A673 (cell line): ENCODE results near the gene TUBG2. TPM values are rescaled to one million over a fixed set of nuclear protein-coding genes. Genes with fewer than 3 reads are reported as not detected.

Experiments
- BruUV-seq: library from RNA; stranded (reverse); fragments of 400-500 nt; replicated peaks from 2 replicates; lab custom pipeline; 2021; lab: Mats Ljungman, UMichigan
- CTCF ChIA-PET: fragments of 300-600 bp; sonication (Branson Sonifier 250); formaldehyde crosslinking; loops from one replicate; lab custom pipeline; 2022; ENCODE audit warnings: antibody characterized with exemption; lab: Charles Lee
- POLR2A ChIA-PET: fragments of 300-600 bp; sonication (Branson Sonifier 250); formaldehyde crosslinking; loops from one replicate; lab custom pipeline; 2022; ENCODE audit warnings: antibody characterized with exemption; ENCODE audit not compliant: low non-redundant PET; lab: Charles Lee
- DNase-seq: peaks from one replicate; pipeline ENCODE4 v3.0.0-alpha.2; 2015; ENCODE audit warnings: low spot score
- H3K27ac ChIP-seq: fragments of 200-600 bp; sonication (generic); 2 replicates; pipeline ENCODE4 v1.5.1; 2016; ENCODE audit warnings: mixed run types, low read depth, mild to moderate bottlenecking, mixed read lengths, antibody characterized with exemption, low read length; ENCODE audit not compliant: poor library complexity, severe bottlenecking
- H3K27me3 ChIP-seq: fragments of 200-600 bp; sonication (generic); replicated peaks from 2 replicates; pipeline ENCODE4 v1.6.1; 2017; ENCODE audit warnings: mixed run types, low read depth, mild to moderate bottlenecking, mixed read lengths, antibody characterized with exemption, low read length; ENCODE audit not compliant: insufficient read depth, poor library complexity
- H3K36me3 ChIP-seq: fragments of 200-600 bp; sonication (generic); 2 replicates; pipeline ENCODE4 v1.6.1; 2016; ENCODE audit warnings: mixed run types, mild to moderate bottlenecking, mixed read lengths, antibody characterized with exemption, low read length; ENCODE audit not compliant: insufficient read depth, poor library complexity, severe bottlenecking
- H3K4me1 ChIP-seq: fragments of 200-600 bp; sonication (generic); 2 replicates; pipeline ENCODE4 v1.6.1; 2017; ENCODE audit warnings: mixed run types, mild to moderate bottlenecking, mixed read lengths, antibody characterized with exemption, low read length; ENCODE audit not compliant: insufficient read depth, poor library complexity, severe bottlenecking
- H3K4me3 ChIP-seq: fragments of 200-600 bp; sonication (generic); 2 replicates; pipeline ENCODE4 v1.5.1; 2016; ENCODE audit warnings: low read depth, mixed run types, mild to moderate bottlenecking, mixed read lengths, low read length; ENCODE audit not compliant: poor library complexity, severe bottlenecking
- H3K9me3 ChIP-seq: fragments of 200-600 bp; sonication (generic); 2 replicates; pipeline ENCODE4 v1.6.1; 2016; ENCODE audit warnings: mixed run types, low read depth, mild to moderate bottlenecking, mixed read lengths, antibody characterized with exemption, low read length; ENCODE audit not compliant: poor library complexity, severe bottlenecking
- CTCF ChIP-seq: fragments of 300-800, 200-600 bp; sonication (generic); conservative IDR thresholded peaks from 2 replicates; pipeline ENCODE4 v1.5.1; 2017; ENCODE audit warnings: low read depth, mild to moderate bottlenecking, antibody characterized with exemption, low read length, moderate library complexity, mixed read lengths
- EZH2 ChIP-seq: fragments of 200-600 bp; sonication (generic); IDR thresholded peaks from 2 replicates; pipeline ENCODE4 v1.6.1; 2017; ENCODE audit warnings: borderline replicate concordance, low read depth, mild to moderate bottlenecking, mixed read lengths, antibody characterized with exemption, low read length; ENCODE audit not compliant: poor library complexity, severe bottlenecking
- intact Hi-C: fragments of 100-400 bp; cut with micrococcal nuclease; formaldehyde crosslinking; loops from one replicate; pipeline ENCODE4 v1.10.0; 2022; ENCODE audit not compliant: unreplicated experiment
- total RNA-seq: library from RNA; stranded (reverse); gene quantifications from 2 replicates; pipeline ENCODE4 v1.2.3, GENCODE V29; 2021

Gene TUBG2
- total RNA-seq, 1 experiment from 2014 or later: 14.6 TPM

DNA sequence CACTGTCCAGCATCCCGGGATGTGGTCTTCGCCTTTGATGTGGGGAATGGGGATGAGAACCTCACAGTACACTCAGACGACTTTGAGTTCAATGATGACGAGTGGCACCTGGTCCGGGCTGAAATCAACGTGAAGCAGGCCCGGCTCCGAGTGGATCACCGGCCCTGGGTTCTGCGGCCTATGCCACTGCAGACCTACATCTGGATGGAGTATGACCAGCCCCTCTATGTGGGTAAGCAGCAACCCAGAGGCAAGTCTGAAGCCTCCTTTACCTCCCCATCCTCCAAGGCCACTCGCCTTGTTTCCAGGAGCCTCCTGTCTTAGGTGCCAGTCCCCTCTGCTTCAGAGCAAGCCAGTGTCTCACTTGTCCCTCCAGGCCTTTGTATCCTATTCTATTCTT is 33.4 kb downstream of the TUBG2 start:
- BruUV-seq: no TSS peak
- intact Hi-C loops: no loop called here
- H3K27ac ChIP-seq: no peak overlapping the region
- no peaks in the 10 kb centered on the region for H3K27me3 ChIP-seq
- POLR2A ChIA-PET: no interaction called here
- no peaks in the 10 kb centered on the region for H3K36me3 ChIP-seq
- DNase-seq: no peak
- no peak for TF ChIP-seq CTCF
- TF ChIP-seq EZH2: no peak
- CTCF ChIA-PET: no interaction called here
- H3K9me3 ChIP-seq: no peaks in the 10 kb centered on the region
- H3K4me3 ChIP-seq: no peak overlapping the region
- H3K4me1 ChIP-seq: no peaks in the 10 kb centered on the region

DNA sequence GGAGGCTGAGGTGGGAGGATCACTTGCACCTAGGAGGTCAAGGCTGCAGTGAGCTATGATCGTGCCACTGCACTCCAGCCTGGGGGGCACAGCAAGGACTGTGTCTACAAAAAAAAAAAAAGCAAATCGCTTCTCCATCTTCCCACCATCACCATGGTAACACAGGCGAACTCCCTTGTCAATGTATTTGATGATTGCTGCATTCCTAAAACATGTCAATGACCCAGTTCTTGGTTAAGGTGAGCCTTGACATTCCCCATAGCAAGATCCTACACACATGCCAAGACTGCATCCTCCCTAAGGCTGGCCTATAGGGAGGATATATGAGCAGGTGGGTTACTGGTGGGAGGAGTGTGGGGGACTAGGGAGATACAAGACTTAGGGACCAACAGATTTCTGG is 35.4 kb downstream of the TUBG2 start:
- Histone ChIP-seq H3K9me3 (no peaks in the 10 kb centered on the region), H3K4me3 (no peak overlapping the region), H3K27ac (no peak overlapping the region), H3K4me1 (no peaks in the 10 kb centered on the region), H3K36me3 (no peaks in the 10 kb centered on the region), H3K27me3 (no peaks in the 10 kb centered on the region)
- TF ChIP-seq EZH2 (no peak), CTCF (no peak)
- ChIA-PET POLR2A (no interaction called here), CTCF (no interaction called here)
- no peak for DNase-seq
- intact Hi-C loops: no loop called here
- BruUV-seq: no TSS peak

- H3K27me3 ChIP-seq: no peaks in the 10 kb centered on the region
- H3K27ac ChIP-seq: no peak overlapping the region
- no peaks in the 10 kb centered on the region for H3K9me3 ChIP-seq
- no peaks in the 10 kb centered on the region for H3K4me1 ChIP-seq
- no peak for TF ChIP-seq CTCF
- TF ChIP-seq EZH2: no peak
- intact Hi-C loops: no loop called here
- no TSS peak for BruUV-seq
- DNase-seq: no peak
- CTCF ChIA-PET: no interaction called here
- H3K4me3 ChIP-seq: no peak overlapping the region
- H3K36me3 ChIP-seq: no peaks in the 10 kb centered on the region
- POLR2A ChIA-PET: no interaction called here
Observed at GRCh38 chr17:42695500-42695899, 36.4 kb downstream of the TUBG2 start.
